ENCODE results near the gene HOATZ.

HOATZ gene

DNA sequence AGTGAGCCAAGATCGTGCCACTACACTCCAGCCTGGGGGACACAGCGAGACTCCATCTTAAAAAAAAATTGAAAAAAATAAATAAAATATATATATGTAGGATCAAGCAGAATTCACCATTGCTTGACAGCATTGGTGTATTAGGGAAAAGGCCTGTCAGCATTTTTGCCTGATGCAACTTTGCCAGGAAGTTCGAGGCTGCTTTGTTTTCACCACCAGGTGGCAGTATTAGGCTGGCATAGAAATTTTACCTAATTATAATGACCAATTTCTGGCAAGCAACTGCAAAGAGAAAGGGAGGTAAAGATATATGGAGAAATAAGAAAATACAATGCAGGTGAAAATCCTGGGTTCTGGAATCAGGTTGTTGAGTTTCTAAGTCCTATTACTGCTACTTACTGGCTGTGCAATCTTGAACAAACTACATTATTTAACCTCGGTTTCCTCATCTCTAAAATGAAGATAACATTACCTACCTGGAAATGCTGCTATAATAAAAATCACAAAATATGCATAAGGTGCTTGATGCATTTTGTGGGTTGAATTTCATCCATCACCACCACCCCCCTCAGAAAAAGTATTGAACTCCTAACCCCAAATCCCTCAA lies 50.6 kb downstream of the HOATZ start:
- TF ChIP-seq, protein P1, sequence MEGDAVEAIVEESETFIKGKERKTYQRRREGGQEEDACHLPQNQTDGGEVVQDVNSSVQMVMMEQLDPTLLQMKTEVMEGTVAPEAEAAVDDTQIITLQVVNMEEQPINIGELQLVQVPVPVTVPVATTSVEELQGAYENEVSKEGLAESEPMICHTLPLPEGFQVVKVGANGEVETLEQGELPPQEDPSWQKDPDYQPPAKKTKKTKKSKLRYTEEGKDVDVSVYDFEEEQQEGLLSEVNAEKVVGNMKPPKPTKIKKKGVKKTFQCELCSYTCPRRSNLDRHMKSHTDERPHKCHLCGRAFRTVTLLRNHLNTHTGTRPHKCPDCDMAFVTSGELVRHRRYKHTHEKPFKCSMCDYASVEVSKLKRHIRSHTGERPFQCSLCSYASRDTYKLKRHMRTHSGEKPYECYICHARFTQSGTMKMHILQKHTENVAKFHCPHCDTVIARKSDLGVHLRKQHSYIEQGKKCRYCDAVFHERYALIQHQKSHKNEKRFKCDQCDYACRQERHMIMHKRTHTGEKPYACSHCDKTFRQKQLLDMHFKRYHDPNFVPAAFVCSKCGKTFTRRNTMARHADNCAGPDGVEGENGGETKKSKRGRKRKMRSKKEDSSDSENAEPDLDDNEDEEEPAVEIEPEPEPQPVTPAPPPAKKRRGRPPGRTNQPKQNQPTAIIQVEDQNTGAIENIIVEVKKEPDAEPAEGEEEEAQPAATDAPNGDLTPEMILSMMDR (IDR thresholded peaks at IDR 0.05; ENCODE audit: low read depth, low read length): peak; percentile 81
- DNase-seq (ENCODE audit: extremely low read depth, low read depth): no peak

- TF ChIP-seq, protein P1 (IDR thresholded peaks at IDR 0.05; ENCODE audit: low read depth, low read length): no peak
- no peak for DNase-seq (ENCODE audit: extremely low read depth, low read depth)
These were observed 51.7 kb downstream of the HOATZ start for GRCh38 chr11:111566324-111566723.

- DNase-seq (ENCODE audit: extremely low read depth, low read depth): no peak
- TF ChIP-seq, protein P1 (IDR thresholded peaks at IDR 0.05; ENCODE audit: low read depth, low read length): no peak
These were observed 54.9 kb downstream of the HOATZ start for GRCh38 chr11:111569476-111569875.

DNA sequence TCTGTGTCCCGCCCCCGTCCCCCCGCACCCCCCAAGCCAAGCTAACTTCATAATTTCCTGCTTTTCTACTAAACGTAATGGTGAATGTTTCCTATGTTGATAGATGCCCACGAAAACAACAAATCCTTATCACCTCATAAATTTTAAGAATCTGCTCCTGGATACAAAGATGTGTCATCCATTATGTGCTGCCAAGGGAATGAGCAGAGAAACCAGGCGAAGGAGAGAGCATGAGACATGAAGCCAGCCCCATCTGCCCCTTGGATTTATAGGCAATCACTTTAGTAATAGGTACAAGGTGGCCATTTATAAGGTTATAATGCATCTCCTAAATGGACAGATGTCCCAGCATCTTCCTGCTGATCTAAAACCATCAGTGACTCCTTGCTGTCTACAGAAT lies 56.2 kb downstream of the HOATZ start:
- DNase-seq (ENCODE audit: extremely low read depth, low read depth): no peak

GRCh38 chr11:111571829-111572501 lies 57.4 kb downstream of the HOATZ start:
- TF ChIP-seq, protein P1 (IDR thresholded peaks at IDR 0.05; ENCODE audit: low read depth, low read length): no peak
- DNase-seq (ENCODE audit: extremely low read depth, low read depth): no peak

More for the DNA sequence above, 56.2 kb downstream of the HOATZ start:
- TF ChIP-seq, protein P1 (IDR thresholded peaks at IDR 0.05; ENCODE audit: low read depth, low read length): no peak

DNA sequence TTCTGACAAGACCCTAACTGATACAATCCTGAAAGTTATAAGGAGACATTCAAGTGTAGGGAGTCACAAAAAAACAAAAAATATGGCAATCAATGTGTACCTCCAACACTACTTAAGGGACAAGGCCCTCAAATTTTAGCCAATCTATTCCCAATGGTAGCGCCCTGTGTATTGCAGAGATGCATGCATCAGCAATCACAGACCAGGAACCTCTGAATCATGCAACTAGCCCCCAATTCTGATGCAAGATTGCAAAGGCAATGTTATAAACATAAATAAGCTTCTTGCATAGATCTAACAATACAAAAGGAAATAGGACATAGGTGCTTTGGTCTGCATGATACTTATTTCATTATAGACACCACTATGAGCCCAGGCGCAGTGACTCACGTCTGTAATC lies 58.0 kb downstream of the HOATZ start:
- DNase-seq (ENCODE audit: extremely low read depth, low read depth): no peak
- TF ChIP-seq, protein P1 (IDR thresholded peaks at IDR 0.05; ENCODE audit: low read depth, low read length): no peak

- DNase-seq (ENCODE audit: extremely low read depth, low read depth): peak; percentile 79
- TF ChIP-seq, protein P1 (IDR thresholded peaks at IDR 0.05; ENCODE audit: low read depth, low read length): no peak
These were observed 59.3 kb downstream of the HOATZ start for GRCh38 chr11:111573821-111574249.

Data from AG09319 (cell line).